G401.6 (cell line): ENCODE results near the gene KRT83.
"Not testable (repeated sequence)": the region's sequence is repeated elsewhere in the genome, so short reads cannot be mapped to it uniquely, and the experiment has no call there.

Source experiments
- FAIRE-seq: peaks from 2 replicates; lab custom pipeline; 2012; peaks lifted over from hg19 to GRCh38; lab: Jason Lieb, UNC

The KRT83 gene

DNA sequence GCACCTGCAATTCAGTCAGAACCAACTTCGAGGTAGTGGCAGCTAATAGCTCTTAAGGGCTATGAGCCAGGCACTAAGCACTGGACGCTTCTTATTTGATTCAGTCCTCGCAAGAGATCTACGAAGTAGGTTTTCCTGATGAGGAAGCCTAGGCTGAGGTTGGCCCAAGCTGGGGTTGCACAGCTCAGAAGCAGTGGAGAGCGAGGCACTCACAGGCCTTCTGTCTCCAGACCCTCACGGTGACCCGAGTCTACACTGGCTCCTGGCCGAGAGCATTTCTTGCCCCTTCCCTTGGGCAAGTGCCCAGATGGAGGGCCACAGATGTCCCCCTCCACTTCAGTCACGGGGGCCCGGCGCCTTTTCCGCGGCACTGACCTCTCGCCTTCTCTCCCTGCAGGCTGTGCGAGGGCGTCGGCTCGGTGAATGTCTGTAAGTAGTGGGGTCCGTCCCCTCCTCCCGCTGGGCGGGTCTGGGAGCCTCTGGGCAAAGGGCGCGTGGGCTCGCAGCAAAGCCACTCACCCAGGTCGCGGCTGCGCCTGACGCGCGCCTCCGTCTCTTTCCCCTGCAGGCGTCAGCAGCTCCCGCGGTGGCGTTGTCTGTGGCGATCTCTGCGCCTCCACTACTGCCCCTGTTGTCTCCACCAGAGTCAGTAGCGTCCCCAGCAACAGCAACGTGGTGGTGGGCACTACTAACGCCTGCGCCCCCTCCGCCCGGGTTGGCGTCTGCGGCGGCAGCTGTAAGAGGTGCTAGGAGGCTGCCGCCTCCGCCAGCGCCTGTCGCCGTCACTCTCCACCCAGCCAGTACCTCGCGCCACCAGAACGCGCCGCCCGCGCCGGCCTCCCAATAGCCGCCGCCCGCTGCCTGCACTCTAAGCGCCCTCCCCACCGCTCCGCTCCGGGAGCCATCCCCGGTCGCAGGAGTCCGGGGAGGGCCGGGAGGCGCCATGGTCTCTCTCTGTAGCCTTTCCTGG, 13.1 kb downstream of the KRT83 start:
- no peak for FAIRE-seq

DNA sequence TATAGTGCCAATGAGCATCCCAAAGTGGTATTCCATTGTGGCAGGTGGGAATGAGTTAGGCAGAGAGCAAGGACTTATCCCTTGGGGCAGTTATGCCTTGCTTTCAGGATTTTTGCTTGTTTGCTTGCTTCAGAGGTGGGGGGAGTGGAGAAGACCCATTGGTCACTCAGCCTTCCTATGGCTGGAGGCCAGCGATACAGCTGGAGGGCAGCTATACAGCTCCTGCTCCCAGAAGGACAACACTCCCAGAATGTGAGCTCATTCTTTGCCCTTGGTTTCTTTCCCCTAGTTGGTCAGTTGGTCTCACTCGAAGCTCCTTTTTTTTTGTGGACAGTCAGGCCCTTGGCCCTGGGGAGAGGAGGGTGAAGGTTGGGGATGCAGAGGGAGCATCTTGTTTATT, 14.5 kb downstream of the KRT83 start:
- no peak for FAIRE-seq

DNA sequence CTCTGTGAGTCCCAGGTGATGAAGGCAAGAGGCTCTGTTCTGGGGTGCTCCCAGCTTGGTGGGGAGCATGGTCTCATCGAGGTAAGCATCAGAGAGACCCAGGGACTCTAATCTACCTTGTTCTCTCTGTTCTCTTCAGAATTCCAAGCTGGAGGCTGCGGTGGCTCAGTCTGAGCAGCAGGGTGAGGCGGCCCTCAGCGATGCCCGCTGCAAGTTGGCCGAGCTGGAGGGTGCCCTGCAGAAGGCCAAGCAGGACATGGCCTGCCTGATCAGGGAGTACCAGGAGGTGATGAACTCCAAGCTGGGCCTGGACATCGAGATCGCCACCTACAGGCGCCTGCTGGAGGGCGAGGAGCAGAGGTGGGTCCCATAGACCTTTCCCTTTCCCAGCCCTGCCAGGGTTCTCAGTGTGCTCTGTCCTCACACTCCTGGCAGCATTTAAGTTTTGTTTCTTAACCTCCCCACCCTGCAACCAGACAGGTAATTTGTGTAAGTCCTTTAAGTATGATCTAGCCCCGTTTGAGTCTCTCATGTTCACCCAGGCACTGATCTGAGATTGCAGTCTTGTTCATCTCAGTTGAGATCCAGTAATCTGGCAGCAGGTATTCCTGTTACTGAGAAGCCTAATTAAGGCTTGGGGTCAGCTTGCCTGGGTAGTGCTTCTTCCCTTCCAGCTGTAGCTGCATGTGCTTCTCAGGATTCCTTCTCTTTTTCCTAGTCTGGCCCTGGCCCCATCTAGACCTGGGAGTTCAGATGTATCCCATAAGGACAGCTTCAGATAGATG, 15.1 kb downstream of the KRT83 start:
- FAIRE-seq: no peak

DNA sequence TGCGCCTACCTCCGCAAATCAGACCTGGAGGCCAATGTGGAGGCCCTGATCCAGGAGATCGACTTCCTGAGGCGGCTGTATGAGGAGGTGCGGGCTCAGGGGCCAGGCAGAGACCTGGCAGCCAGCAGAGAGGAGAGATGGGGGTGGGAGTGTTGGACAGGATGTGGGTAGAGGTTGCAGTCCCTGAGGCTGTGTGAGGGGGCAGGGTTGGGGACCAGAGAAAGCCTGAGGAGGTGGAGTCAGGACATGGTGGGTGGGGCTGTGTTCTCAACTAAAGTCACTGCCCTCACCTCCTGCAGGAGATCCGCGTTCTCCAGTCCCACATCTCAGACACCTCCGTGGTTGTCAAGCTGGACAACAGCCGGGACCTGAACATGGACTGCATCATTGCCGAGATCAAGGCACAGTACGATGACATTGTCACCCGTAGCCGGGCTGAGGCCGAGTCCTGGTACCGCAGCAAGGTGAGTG, 16.2 kb downstream of the KRT83 start:
- FAIRE-seq: not testable (repeated sequence)

DNA sequence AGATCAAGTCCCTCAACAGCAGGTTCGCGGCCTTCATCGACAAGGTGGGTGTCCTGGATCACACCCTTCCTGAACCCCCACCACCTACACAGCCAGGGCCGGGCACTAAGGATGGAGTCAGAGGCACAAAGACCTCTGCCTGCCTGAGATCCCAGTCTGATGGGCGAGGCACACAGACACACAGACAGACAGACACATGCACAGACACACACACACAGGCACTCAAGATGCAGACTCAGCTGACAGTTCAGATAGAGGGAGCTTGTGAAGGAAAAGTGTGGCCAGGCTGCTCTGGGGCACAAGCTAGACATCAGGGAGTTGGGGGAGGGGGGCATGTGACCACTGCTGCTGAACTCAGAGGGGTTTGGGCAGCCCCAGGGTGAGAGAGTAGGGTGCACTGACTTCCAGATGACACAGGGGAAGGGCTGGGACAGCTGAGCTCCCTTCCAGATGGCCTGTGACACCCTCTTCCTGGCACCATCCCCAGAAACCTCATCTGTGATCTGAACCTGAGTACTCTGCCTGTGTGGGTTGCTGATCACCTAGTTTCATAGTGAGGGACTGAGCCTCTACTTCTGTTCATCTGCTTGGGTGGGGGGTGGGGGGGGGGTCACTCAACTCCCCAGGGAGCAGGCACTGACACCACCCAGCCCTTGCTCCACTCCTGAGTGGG, 18.8 kb downstream of the KRT83 start:
- FAIRE-seq: not testable (repeated sequence)

DNA sequence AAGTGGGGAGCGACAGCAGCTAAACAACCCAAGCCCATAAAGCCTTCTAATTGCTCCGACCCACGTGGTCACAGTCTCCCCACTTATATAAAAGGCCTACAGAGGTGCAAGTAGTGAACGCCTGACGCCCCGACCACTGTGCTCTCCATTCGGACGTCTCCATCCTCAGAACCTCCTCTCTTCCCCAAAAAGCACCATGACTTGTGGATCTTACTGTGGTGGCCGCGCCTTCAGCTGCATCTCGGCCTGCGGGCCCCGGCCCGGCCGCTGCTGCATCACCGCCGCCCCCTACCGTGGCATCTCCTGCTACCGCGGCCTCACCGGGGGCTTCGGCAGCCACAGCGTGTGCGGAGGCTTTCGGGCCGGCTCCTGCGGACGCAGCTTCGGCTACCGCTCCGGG, 19.5 kb downstream of the KRT83 start:
- FAIRE-seq: not testable (repeated sequence)

DNA sequence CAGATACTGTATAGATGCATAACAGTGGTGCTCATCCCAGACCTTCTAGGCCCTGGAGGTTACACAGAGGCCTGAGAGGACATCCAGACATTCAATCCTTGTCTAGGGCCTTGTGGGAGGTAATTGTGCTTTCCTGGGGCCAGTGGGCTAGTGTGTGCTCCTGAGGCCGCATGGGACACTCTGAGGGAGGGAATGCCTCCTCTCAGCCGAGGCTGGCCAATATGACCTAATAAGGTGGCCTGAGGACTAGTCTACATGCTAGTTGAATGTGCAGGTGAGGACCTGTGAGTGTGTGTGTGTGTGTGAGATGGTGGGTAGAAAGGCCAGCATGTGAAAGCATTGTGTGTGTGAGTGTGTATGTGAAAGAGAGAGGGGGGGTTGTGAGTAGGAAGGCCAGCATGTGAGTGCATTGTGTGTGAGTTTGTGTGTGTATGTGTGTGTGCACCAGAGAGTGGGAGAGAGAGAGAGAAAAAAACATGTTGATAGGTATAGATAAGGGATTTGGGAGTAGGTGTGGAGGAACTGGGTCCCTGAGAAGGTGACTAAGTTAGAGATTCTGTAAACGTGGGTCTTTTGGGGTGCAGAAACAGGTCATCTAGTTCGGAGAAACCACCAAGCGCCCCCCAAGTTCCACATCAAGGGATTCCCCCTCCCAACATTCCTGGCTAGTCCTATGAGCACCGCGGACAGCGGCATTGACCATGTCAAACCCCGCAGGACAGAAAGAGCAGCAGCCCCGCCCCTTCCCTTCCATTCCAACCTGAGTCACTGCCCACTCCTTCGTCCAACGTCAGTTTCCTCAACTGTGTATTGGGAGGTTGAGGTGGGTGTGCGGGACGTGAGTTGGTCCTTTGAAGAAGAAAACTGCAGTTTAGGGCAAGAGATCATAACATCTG, 20.2 kb downstream of the KRT83 start:
- no peak for FAIRE-seq

DNA sequence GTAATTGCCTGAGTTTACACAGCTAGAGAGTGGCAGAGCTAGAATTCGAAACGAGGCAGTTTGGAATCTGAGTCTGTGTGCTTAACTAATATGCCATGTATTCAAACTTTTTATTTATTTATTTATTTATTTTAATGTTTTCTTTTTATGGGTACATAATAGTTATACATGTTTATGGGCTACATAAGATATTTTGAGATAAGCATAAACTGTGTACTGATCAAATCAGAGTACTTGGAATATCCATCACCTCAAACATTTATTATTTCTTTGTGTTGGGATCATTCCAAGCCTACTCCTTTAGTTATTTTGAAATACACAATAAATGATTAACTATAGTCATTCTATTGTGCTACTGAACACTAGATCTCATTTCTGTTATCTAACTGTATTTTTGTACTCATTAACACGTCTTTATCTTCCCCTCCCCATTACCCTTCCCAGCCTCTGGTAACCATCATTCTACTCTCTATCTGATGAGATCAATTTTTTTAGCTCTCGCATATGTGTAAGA, 22.5 kb downstream of the KRT83 start:
- FAIRE-seq: no peak

DNA sequence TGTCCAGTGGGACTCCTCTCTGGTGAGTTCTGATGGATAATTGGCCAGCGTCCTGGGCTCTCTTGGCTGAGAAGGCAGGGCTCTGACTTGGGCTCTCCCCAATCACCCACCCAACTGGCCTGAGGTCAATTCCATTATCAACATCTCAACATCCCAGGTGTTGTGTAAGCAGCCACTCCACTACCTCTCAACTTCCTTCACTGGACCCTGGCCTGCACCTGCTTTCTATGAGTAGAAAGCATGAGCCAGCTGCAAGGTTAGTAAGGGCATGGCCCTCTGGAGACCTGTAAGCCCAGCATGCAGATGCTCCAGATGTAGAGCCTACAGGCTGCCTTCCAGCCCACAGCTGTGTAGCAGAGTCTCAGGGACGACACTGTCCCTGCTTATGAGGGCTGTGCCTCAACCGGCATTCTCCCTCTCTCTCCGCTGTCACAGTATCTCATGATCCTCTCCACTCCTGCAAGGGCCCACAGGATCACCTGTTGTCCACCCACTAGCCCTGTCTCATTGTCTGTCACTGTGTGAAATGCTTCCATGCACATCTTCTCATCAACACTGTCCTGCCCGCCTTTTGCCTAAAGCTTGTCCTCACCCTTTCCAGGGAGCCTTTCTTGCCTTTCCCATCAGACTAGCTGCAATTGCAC, 24.5 kb downstream of the KRT83 start:
- no peak for FAIRE-seq

DNA sequence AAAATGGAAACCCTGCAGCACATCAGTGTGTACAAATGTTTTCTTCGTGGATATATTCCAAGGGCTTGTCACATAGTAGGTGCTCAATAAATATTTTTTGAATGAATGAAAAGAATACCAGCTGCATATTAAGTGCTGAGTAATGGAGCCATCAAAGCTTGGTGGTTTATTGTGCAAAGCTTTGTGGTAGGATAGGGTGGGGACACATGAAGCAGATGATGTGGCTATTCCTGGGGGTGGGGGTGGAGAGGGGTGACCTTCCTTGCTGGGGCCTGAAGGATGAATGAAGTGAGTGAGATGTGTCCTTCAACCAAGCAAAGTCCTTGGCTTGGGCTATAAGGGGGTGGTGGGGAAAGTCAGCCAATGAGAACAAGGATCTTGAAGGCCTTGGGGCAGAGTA, 25.5 kb downstream of the KRT83 start:
- FAIRE-seq: no peak

DNA sequence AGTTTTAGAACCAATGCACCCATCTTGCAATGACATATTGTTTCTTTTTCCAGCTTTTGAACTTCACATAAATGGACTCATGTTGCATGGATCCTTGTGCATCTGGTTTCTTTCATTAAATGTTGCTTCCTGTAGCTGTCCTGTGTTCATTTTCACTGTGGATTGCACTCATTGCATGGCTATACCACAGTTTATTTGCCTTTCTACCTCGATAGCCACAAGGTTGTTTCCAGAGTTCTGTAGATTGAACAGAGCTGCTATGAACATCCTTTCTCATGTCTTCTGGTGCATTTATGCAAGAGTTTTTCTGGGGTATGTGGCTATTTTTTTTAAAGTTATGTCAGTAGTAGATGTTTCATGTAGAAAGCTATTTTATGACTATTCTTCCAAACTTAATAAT, 26.4 kb downstream of the KRT83 start:
- no peak for FAIRE-seq

DNA sequence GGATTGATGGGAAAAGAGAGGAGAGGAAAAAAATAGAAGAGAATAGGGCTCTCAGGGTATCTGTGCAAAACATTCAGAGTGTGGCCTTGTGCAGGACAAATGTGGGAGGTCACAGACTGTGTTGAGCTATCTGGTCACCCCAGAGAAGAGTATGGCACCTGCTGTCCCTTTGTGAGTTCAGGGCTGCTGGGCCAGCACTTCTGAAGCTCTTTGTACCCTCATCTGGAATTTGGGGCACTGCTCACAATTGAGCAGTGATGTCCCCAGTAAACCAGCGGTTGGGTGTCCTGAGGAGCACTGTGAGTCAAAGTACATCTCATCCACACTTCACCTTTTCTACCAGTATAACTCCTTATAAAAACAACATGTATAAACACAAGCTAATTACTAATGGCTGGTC, 27.3 kb downstream of the KRT83 start:
- FAIRE-seq: no peak

DNA sequence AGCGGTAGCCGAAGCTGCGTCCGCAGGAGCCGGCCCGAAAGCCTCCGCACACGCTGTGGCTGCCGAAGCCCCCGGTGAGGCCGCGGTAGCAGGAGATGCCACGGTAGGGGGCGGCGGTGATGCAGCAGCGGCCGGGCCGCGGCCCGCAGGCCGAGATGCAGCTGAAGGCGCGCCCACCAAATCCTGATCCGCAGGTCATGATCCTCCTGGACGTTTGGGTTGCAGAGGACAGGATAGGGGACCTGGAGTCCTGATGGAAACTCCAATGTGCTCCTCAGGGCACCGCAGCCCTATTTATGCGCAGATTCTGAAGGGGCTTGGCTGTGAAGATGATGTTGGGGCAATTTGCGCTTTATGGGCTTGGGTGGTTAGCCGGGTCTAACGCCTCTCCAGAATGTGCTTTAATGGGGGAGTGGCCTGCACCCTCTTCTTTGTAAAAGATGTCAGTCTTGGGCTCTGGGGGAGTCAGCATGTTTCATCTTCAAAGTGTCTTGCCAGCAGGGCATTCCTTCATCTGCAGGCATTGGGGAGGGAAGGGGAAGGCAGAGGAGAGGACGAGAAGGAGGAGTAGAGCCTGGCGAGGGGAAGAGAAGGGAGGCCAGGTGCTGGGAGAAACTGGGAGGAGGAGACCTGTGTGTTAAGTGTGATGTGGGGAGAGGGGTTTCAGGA, 29.8 kb downstream of the KRT83 start, which contains the start of gene KRT81:
TSS of gene KRT81 (minus strand) at position 268 of the 669 bp plus-strand sequence. CDS start at position 199, 69 bp downstream.
- FAIRE-seq: no peak

DNA sequence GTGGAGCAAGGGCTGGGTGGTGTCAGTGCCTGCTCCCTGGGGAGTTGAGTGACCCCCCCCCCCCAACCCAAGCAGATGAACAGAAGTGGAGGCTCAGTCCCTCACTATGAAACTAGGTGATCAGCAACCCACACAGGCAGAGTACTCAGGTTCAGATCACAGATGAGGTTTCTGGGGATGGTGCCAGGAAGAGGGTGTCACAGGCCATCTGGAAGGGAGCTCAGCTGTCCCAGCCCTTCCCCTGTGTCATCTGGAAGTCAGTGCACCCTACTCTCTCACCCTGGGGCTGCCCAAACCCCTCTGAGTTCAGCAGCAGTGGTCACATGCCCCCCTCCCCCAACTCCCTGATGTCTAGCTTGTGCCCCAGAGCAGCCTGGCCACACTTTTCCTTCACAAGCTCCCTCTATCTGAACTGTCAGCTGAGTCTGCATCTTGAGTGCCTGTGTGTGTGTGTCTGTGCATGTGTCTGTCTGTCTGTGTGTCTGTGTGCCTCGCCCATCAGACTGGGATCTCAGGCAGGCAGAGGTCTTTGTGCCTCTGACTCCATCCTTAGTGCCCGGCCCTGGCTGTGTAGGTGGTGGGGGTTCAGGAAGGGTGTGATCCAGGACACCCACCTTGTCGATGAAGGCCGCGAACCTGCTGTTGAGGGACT, 30.6 kb downstream of the KRT83 start:
- not testable (repeated sequence) for FAIRE-seq

DNA sequence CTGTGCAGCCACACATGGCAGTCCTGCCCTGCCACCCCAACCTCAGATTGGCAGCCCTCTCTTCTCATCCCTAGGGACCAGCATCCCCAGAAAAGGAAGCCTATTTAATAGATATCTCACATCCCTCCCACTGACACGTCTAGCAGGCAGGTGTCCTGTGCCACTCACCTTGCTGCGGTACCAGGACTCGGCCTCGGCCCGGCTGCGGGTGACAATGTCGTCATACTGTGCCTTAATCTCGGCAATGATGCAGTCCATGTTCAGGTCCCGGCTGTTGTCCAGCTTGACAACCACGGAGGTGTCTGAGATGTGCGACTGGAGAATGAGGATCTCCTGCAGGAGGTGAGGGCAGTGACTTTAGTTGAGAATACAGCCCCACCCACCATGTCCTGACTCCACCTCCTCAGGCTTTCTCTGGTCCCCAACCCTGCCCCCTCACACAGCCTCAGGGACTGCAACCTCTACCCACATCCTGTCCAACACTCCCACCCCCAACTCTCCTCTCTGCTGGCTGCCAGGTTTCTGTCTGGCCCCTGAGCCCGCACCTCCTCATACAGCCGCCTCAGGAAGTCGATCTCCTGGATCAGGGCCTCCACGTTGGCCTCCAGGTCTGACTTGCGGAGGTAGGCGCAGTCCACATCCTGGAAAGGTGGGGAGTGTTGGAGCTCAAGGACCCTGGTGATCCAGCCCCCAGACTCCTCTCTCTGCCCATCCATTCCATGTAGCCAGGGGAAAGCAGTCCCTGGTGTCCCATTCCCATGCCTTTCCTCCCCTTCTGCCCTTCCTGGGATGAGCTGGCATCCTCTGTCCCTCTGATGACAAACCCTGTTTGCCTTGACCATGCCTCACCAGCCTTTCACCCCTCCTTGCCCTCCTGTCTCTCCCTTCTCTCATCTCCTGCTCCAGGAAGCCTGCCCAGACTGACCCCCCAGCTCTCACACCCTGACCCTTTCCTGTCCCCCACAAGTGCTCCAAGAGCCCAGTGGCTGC, 33.1 kb downstream of the KRT83 start:
- not testable (repeated sequence) for FAIRE-seq

DNA sequence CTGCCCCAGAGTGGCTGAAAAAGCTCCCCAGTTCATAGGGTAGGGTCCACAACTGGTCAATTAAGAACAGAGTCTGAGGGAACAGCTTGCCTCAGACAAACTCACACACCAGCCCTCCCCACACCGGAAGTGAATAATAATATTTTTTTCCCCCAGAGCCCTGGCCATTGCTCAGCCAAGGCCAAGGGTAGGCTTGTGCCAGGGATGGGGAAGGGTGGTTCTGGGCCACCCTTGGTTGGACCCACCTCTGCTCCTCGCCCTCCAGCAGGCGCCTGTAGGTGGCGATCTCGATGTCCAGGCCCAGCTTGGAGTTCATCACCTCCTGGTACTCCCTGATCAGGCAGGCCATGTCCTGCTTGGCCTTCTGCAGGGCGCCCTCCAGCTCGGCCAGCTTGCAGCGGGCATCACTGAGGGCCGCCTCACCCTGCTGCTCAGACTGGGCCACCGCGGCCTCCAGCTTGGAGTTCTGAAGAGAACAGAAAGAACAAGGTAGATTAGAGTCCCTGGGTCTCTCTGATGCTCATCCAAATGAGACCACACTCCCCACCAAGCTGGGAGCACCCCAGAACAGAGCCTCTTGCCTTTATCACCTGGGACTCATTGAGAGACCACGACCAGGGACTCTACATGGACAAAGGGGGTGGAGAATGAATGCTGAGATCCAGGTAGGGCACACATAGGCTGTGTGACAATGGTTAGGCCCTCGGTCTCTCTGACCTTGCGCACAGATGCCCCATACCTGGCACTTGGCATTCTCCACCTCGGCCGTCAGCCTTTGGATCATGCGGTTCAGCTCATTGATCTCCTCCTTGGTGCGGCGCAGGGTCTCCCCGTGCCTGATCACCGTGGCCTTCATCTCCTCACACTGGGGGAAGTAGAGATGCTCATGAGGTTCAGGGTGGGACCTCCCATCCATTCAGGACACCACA, 34.1 kb downstream of the KRT83 start:
- not testable (repeated sequence) for FAIRE-seq
